ENCODE results near the gene BBX. TPM values are rescaled to one million over a fixed set of nuclear protein-coding genes. Genes with fewer than 3 reads are reported as not detected.

BBX gene
- total RNA-seq, 1 donor from 2014 or later = 77.5 TPM

DNA sequence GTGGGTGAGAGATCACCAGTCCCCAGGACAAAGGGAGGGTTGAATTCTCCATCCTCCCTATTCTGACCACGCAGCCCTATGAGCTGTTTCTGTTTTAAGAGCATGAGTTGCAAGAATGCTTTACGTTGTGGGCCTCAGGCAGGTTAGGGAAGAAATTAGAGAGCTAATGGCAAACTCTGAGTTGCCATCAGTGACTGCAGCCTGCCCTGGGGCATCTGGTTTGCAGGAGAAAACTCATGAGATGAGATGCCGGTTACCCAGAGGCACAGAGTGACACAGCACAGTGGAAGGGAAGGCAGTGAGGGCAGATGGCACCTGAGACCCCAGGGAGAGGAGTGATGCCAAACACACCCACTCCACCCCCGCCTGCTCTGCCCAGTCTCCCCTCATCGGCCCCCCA, 302.8 kb downstream of the BBX start:
- no peak for ATAC-seq (ENCODE audit: low read depth)
- no peaks in the 10 kb centered on the region for H3K36me3 Mint-ChIP-seq (ENCODE audit: low read depth)

DNA sequence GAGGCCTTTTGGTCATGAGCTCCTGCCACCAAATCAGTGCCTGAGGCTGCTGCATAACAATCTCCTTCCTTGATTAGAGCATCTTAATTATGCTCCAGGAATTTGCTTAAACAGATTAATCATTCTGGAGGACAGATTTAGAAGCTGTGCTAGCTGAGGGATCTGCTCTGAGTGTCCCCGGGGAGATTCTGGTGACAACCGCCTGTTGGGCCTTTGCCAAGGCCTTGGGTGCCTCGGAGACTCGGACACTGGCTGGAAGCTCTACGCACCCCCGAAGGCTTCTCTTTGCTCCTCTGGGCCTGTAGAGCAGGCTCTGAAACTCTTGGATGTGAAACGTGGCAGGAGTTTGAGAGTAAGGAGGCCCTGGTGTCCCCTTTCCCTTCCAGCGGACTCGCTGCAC, 304.0 kb downstream of the BBX start:
- POLR2A ChIA-PET = no interaction called here
- Mint-ChIP-seq H3K27me3 (no peaks in the 10 kb centered on the region), H3K4me1 (no peaks in the 10 kb centered on the region), H3K36me3 (ENCODE audit: low read depth) (no peaks in the 10 kb centered on the region), H3K27ac (no peak overlapping the region), H3K9me3 (peaks cover 3% of the 10 kb centered on the region), H3K4me3 (no peak overlapping the region)
- no peak for DNase-seq
- no peak for ATAC-seq (ENCODE audit: low read depth)
- intact Hi-C loops (cut with micrococcal nuclease) = no loop called here
- no peak for TF ChIP-seq CTCF (IDR thresholded peaks at IDR 0.05)
- CTCF ChIA-PET = no interaction called here

More for the DNA sequence above, 302.8 kb downstream of the BBX start:
- Mint-ChIP-seq H3K9me3 (peaks cover 3% of the 10 kb centered on the region), H3K4me1 (no peaks in the 10 kb centered on the region), H3K4me3 (no peak overlapping the region), H3K27ac (no peak overlapping the region), H3K27me3 (peaks cover 2% of the 10 kb centered on the region)
- CTCF ChIA-PET = no interaction called here
- POLR2A ChIA-PET = no interaction called here
- TF ChIP-seq CTCF (IDR thresholded peaks at IDR 0.05) = no peak
- no peak for DNase-seq
- intact Hi-C loops (cut with micrococcal nuclease) = no loop called here

DNA sequence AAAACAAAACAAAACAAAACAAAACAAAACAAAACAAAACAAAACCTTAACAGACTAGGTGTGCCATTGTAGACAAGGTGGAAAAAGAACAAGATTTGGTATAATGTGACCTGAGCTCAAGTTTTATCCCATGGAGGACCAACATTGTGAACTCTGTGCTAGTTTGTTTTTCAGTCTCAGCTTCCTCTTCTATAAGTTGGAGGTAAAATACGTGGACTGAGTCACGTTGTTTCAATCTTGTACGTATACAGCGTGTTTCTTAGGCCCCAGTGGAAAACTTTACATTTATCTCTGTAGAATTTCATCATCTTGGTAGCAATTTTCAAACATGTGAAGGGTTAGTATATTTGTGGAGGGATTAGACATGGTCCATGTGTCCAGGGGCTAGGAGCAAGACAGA, 306.4 kb downstream of the BBX start:
- CTCF ChIA-PET = no interaction called here
- ATAC-seq (ENCODE audit: low read depth) = no peak
- H3K36me3 Mint-ChIP-seq (ENCODE audit: low read depth) = no peaks in the 10 kb centered on the region
- intact Hi-C loops (cut with micrococcal nuclease) = no loop called here
- H3K27ac Mint-ChIP-seq = no peak overlapping the region
- POLR2A ChIA-PET = no interaction called here
- no peak for DNase-seq
- H3K4me1 Mint-ChIP-seq = no peaks in the 10 kb centered on the region
- H3K4me3 Mint-ChIP-seq = no peak overlapping the region
- H3K27me3 Mint-ChIP-seq = no peaks in the 10 kb centered on the region
- H3K9me3 Mint-ChIP-seq = no peaks in the 10 kb centered on the region
- TF ChIP-seq CTCF (IDR thresholded peaks at IDR 0.05) = no peak

DNA sequence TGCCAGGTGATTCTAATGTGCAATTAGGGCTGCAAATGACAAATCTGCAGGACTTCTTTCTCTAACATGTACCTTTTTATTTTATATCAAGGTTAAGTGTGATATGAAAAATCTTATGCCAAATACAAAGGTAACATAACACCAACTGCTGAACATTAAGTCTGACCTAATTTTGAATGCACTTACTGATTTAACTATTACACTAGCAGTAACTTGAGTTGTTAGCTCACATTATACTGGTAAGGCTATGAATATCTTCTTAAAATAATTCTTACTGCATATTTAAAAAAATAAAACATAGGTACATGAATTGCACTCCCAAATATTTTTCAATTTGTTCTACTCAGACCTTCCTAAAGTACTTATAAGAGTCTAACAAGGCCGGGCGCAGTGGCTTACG, 308.8 kb downstream of the BBX start:
- POLR2A ChIA-PET = no interaction called here
- Mint-ChIP-seq H3K36me3 (ENCODE audit: low read depth) (no peaks in the 10 kb centered on the region), H3K4me1 (no peaks in the 10 kb centered on the region), H3K9me3 (no peaks in the 10 kb centered on the region), H3K27me3 (no peaks in the 10 kb centered on the region), H3K27ac (no peak overlapping the region), H3K4me3 (no peak overlapping the region)
- ATAC-seq (ENCODE audit: low read depth) = no peak
- CTCF ChIA-PET = no interaction called here
- TF ChIP-seq CTCF (IDR thresholded peaks at IDR 0.05) = no peak
- intact Hi-C loops (cut with micrococcal nuclease) = loop anchor here (2.0 kb wide), 1 partner anchor 17 kb away; no protein-coding TSS in a partner anchor
- no peak for DNase-seq

DNA sequence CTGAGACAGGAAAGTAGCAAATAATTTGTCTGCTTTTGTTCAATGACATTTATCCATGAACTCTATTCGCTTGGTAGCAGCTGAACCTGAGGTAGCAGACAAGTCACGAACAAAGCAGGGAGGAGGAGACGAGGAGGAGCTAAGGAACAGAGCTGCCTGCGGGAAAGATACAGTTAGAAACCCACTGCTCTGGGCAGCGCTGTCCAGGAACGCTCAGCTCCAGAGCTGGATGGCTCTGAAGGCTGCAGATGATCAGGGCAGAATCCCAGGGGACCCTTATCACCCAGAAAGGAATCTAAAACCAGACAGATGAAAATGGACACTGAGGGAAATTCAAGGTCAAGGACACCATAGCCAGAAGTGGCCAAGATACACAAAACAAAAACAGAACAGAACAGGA, 310.3 kb downstream of the BBX start:
- Mint-ChIP-seq H3K27me3 (no peaks in the 10 kb centered on the region), H3K4me3 (no peak overlapping the region), H3K9me3 (no peaks in the 10 kb centered on the region), H3K4me1 (no peaks in the 10 kb centered on the region), H3K27ac (no peak overlapping the region), H3K36me3 (ENCODE audit: low read depth) (no peaks in the 10 kb centered on the region)
- no peak for DNase-seq
- no peak for ATAC-seq (ENCODE audit: low read depth)
- ChIA-PET POLR2A (no interaction called here), CTCF (no interaction called here)
- TF ChIP-seq CTCF (IDR thresholded peaks at IDR 0.05) = no peak
- intact Hi-C loops (cut with micrococcal nuclease) = no loop called here

Data from activated B cell treated with CpG ODN at 0.5 μM for 24 hours (primary cell).